Prostate gland (tissue), 2 donors: ENCODE data around the gene UXS1. TPM values are rescaled to one million over a fixed set of nuclear protein-coding genes. Genes with fewer than 3 reads are reported as not detected.
"Not testable (repeated sequence)": the region's sequence is repeated elsewhere in the genome, so short reads cannot be mapped to it uniquely, and the experiment has no call there.

Source experiments
- DNase-seq: peaks from one replicate; pipeline ENCODE4 v3.0.0-alpha.2; 2019; ENCODE audit warnings: low spot score
- H3K27ac ChIP-seq, 2 donors: fragments of 200-600 bp; sonication (generic); 2 replicates each; pipeline ENCODE4 v1.5.1; 2017 to 2019
- H3K27me3 ChIP-seq: fragments of 200-600 bp; sonication (generic); replicated peaks from 2 replicates; pipeline ENCODE4 v1.5.1; 2019; ENCODE audit not compliant: insufficient read depth
- H3K36me3 ChIP-seq, 2 donors: fragments of 200-600 bp; sonication (generic); 1 replicate in 1 of 2; 2 replicates in 1 of 2; pipeline versions ENCODE4 v1.5.1 to v1.8.1; 2017 to 2019
- H3K4me1 ChIP-seq: fragments of 200-600 bp; sonication (generic); replicated peaks from 2 replicates; pipeline ENCODE4 v1.5.1; 2019
- H3K4me3 ChIP-seq, 2 donors: fragments of 200-600 bp; sonication (generic); 2 replicates each; pipeline ENCODE4 v1.5.1; 2017 to 2019
- H3K9me3 ChIP-seq: fragments of 200-600 bp; sonication (generic); 2 replicates; pipeline ENCODE4 v1.5.1; 2017
- POLR2A ChIP-seq: fragments of 450-650 bp; IDR thresholded peaks from one replicate; pipeline ENCODE4 v1.6.1; 2016; ENCODE audit warnings: antibody characterized with exemption, mild to moderate bottlenecking
- POLR2AphosphoS5 ChIP-seq: sonication (generic); formaldehyde crosslinking; IDR thresholded peaks from one replicate; pipeline ENCODE4 v1.6.1; 2017; ENCODE audit warnings: antibody characterized with exemption
- WGBS: methylation state at CpG from one replicate; pipeline ENCODE4 v1.1.5; 2018; 5-methylcytosine and 5-hydroxymethylcytosine counted together
- intact Hi-C: fragments of 100-400 bp; cut with DNase I; formaldehyde crosslinking; loops from one replicate; pipeline ENCODE4 v1.14.2; 2022
- total RNA-seq, 2 donors: library from RNA; depleted of rRNA; stranded (reverse); fragments of >200 nt; gene quantifications; one replicate each; pipeline ENCODE4 v1.1.0, GENCODE V29; 2016
- TF ChIP-seq, protein P1 (sequence below), 4 experiments: fragments of 200-600 bp in 2 of 4; fragments of 450-650 bp in 2 of 4; sonication (generic) in 2 of 4; IDR thresholded peaks; 1 replicate in 3 of 4; 2 replicates in 1 of 4; pipeline ENCODE4 v1.5.1; 2016 to 2019; ENCODE audit warnings: antibody characterized with exemption in 4 of 4, mild to moderate bottlenecking in 2 of 4, moderate library complexity in 2 of 4

The UXS1 gene
- total RNA-seq, 2 donors from 2014 or later = 30.7 to 54.8 TPM

GRCh38 chr2:106223347-106223746, 29.2 kb upstream of the UXS1 start:
- no peak overlapping the region for H3K27ac ChIP-seq
- H3K4me3 ChIP-seq = no peak overlapping the region
- no peak for TF ChIP-seq POLR2A
- TF ChIP-seq, protein P1, sequence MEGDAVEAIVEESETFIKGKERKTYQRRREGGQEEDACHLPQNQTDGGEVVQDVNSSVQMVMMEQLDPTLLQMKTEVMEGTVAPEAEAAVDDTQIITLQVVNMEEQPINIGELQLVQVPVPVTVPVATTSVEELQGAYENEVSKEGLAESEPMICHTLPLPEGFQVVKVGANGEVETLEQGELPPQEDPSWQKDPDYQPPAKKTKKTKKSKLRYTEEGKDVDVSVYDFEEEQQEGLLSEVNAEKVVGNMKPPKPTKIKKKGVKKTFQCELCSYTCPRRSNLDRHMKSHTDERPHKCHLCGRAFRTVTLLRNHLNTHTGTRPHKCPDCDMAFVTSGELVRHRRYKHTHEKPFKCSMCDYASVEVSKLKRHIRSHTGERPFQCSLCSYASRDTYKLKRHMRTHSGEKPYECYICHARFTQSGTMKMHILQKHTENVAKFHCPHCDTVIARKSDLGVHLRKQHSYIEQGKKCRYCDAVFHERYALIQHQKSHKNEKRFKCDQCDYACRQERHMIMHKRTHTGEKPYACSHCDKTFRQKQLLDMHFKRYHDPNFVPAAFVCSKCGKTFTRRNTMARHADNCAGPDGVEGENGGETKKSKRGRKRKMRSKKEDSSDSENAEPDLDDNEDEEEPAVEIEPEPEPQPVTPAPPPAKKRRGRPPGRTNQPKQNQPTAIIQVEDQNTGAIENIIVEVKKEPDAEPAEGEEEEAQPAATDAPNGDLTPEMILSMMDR (IDR thresholded peaks at IDR 0.05) = no peak
- TF ChIP-seq POLR2AphosphoS5 = no peak
- no peaks in the 10 kb centered on the region for H3K4me1 ChIP-seq
- no peaks in the 10 kb centered on the region for H3K9me3 ChIP-seq
- no peaks in the 10 kb centered on the region for H3K36me3 ChIP-seq
- DNase-seq = no peak
- intact Hi-C loops = no loop called here
- no peaks in the 10 kb centered on the region for H3K27me3 ChIP-seq
- 48% methylated on average over 5 of the region's 5 CpGs for WGBS

DNA sequence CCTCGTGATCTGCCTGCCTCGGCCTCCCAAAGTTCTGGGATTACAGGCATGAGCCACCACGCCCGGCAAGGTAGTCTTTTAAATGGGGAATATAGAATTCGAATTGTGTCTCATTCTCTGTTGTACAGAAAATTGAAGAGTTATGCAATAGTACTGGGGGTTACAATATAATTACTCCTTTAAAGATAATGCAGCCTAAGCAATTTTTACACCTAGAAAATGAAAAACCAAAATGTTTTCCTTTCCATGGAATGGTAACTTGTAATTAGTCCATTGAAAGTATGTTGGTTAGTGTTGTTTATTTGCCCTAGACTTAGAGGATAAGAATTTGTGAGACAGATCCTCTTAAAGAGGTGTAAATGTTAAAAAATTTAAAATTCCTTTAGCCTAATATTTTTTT, 28.0 kb upstream of the UXS1 start:
- 96% methylated on average over 5 of the region's 5 CpGs for WGBS
- H3K4me1 ChIP-seq, H3K27me3 ChIP-seq, H3K9me3 ChIP-seq, H3K27ac ChIP-seq, H3K4me3 ChIP-seq, DNase-seq, H3K36me3 ChIP-seq, intact Hi-C loops: not testable (repeated sequence)

GRCh38 chr2:106219813-106220212, 25.7 kb upstream of the UXS1 start:
- H3K36me3 ChIP-seq = no peaks in the 10 kb centered on the region
- intact Hi-C loops = no loop called here
- H3K4me1 ChIP-seq = no peaks in the 10 kb centered on the region
- H3K4me3 ChIP-seq = no peak overlapping the region
- TF ChIP-seq POLR2AphosphoS5 = no peak
- no peak for TF ChIP-seq POLR2A
- TF ChIP-seq, protein P1 (IDR thresholded peaks at IDR 0.05) = no peak
- H3K27ac ChIP-seq = no peak overlapping the region
- WGBS = 89% methylated on average over 3 of the region's 3 CpGs
- H3K27me3 ChIP-seq = no peaks in the 10 kb centered on the region
- DNase-seq = no peak
- no peaks in the 10 kb centered on the region for H3K9me3 ChIP-seq

- H3K27me3 ChIP-seq, H3K4me1 ChIP-seq, H3K27ac ChIP-seq, H3K36me3 ChIP-seq, DNase-seq, H3K4me3 ChIP-seq, H3K9me3 ChIP-seq, intact Hi-C loops: not testable (repeated sequence)
- WGBS = 94% methylated on average over 5 of the region's 8 CpGs
Observed at GRCh38 chr2:106219157-106219556, 25.1 kb upstream of the UXS1 start.

GRCh38 chr2:106208874-106209273, 14.8 kb upstream of the UXS1 start:
- no peak overlapping the region for H3K4me3 ChIP-seq
- no peak for DNase-seq
- 66% methylated on average over 2 of the region's 2 CpGs for WGBS
- no peak overlapping the region for H3K27ac ChIP-seq
- no peaks in the 10 kb centered on the region for H3K4me1 ChIP-seq
- no peaks in the 10 kb centered on the region for H3K9me3 ChIP-seq
- no peaks in the 10 kb centered on the region for H3K36me3 ChIP-seq
- TF ChIP-seq, protein P1 (IDR thresholded peaks at IDR 0.05) = no peak
- no peak for TF ChIP-seq POLR2AphosphoS5
- TF ChIP-seq POLR2A = no peak
- intact Hi-C loops = no loop called here
- H3K27me3 ChIP-seq = no peaks in the 10 kb centered on the region

- H3K4me3 ChIP-seq = no peak overlapping the region
- H3K27ac ChIP-seq = no peak overlapping the region
- no peak for DNase-seq
- no peaks in the 10 kb centered on the region for H3K36me3 ChIP-seq
- no peaks in the 10 kb centered on the region for H3K4me1 ChIP-seq
- H3K27me3 ChIP-seq = no peaks in the 10 kb centered on the region
- TF ChIP-seq, protein P1 (IDR thresholded peaks at IDR 0.05) = no peak
- intact Hi-C loops = no loop called here
- H3K9me3 ChIP-seq = no peaks in the 10 kb centered on the region
- 100% methylated on average over 1 of the region's 1 CpG for WGBS
Observed at GRCh38 chr2:106208399-106208798, 14.3 kb upstream of the UXS1 start.
